Islet of Langerhans (tissue), 1 donor: ENCODE results near the gene TMEM171.

ENCODE experiments used
- FAIRE-seq: peaks from one replicate; lab custom pipeline; 2011; peaks lifted over from hg19 to GRCh38; lab: Jason Lieb, UNC

TMEM171 gene

DNA sequence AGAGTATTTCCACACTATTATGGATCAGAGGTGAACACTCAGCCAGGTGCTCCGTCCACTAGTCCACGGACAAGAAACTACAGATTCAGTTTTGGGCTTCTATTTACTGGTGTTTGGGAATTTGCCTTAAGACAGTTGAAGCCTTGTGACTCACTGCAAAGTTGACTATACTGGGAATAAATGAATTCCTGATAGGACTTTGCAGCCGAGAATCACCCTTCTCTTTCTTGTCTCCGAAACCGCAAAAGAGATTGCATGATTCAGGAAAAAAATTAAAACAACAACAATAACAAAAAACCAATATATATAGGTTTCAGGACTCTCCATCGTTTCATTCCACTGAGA lies 716 bp downstream of the TMEM171 start:
- no peak for FAIRE-seq

DNA sequence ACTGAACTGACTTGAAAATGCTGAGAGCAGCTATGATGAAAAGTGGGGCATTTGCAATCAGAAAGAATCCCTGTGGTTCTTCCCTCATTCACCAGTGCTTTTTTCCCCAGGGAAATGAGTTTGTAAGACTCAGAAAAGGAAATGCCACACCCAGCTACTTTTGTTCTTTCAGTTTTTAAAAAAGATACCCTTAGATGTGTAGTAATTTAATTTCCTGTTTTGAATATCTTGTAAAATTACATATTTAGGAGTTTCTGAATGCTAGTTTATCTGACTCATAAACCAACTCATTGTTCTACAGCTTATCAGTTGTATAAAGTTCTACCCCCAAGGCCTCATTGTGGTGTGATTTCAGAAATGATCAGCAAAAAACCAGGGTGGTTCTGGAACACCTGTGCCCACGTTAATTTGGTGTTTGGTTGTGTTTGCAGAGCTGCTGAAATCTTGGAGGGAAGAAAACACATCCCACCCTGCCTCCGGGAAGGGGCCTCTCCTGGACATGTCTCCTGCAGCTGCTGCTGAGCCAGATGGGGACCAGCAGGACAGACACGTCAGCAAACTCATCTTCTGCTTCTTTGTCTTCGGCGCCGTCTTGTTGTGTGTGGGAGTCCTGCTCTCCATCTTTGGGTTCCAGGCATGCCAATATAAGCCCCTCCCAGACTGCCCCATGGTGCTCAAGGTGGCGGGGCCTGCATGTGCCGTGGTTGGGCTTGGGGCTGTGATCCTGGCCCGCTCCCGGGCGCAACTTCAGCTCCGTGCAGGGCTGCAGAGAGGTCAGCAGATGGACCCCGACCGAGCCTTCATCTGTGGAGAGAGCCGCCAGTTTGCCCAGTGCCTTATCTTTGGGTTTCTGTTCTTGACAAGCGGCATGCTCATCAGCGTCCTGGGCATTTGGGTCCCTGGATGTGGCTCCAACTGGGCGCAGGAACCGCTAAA lies 2.8 kb downstream of the TMEM171 start:
- no peak for FAIRE-seq

DNA sequence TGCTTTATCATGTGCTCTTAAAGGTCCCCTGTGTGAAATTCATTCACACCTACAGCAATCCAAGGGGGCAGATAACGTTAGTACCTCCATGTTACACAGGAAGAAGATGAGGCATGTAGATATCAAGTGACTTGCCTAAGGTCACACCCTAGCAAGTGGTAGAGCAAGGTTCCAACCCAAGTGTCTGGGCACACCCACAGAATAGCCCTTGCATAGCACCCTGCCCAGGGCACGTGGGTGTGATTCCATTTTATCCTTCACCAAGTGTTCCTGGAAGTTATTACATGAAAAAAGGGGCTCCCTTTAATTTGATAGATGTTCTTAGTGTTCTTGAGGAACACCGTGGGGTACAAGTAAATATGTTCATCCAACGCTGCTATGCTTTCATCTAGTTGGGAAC lies 4.9 kb downstream of the TMEM171 start:
- FAIRE-seq, result no peak

DNA sequence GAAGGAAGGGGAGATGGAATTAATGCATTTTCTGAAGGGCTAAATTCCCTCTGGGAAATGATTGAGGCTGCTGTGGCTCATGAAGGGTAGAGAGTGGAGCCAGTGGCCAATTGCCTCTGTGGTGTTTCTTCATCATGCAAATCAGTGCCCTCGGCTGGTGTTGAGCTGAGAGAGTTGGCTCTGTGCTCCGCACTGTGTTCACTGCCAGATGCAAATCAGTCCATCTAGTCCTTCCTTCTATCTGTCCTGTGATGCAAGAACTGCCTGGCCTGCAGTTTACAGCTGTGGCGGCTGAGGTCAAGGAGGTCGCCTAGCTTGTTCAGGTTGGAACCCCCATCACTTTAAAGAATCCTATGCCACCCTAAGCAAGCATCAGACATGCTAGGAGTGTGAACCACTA lies 6.0 kb downstream of the TMEM171 start:
- FAIRE-seq, result no peak

DNA sequence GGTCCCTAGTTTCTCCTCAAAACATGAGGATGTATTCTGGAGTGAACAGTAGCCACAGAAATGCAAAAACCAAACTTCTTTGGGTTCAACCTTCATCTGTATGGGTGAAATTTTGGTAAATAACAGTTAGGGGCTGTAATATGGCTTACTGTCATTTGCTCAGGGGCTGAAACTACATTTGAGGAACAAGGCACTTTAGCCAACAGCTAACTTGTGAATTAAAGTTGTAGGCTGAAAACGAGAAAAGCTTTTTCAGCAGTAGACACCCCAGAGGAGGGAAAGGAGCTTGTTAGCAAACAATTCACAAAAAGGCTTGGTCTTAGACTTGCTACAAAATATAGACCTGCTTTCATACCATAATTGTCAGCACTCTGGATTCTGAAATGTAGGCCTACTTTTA lies 6.6 kb downstream of the TMEM171 start:
- no peak for FAIRE-seq

DNA sequence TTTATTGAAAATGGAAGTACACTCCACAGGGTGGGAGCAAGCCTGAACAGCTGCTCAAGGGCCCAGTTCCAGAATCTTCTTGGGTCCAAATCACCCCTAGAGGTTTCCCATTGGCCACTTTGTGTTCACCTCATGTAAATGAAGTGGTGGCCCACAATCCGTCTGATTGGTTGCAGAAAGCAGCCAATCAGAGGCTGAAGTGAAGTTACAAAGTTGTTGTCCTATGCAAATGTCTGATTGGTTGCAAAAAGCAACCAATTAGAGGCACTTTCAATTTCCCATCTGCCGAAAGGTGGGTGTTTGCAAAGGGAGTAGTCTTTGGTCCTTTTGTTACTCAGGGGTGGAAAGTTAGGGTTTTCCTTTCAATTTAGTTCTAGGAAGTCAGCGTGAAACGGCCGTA lies 8.8 kb downstream of the TMEM171 start:
- FAIRE-seq, result no peak

DNA sequence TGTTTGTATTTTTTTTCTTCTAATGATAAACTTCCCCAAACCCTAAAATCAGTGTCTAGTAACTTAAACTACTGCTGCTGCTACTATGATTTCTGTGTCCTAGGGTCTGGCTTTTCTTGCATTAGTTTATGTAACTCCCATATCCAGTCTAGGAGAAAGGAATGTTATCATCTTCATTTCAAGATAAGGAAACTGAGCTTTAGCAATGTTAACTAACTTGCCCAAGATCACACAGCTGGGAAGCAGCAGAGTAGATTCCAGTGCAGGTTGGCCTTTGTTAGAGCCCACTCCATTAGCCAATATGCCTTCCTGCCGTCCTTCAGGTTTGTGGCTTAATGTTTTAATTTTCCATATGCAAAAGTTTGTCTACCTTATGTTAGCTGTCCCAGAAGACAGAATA lies 10.4 kb downstream of the TMEM171 start:
- FAIRE-seq, result no peak

DNA sequence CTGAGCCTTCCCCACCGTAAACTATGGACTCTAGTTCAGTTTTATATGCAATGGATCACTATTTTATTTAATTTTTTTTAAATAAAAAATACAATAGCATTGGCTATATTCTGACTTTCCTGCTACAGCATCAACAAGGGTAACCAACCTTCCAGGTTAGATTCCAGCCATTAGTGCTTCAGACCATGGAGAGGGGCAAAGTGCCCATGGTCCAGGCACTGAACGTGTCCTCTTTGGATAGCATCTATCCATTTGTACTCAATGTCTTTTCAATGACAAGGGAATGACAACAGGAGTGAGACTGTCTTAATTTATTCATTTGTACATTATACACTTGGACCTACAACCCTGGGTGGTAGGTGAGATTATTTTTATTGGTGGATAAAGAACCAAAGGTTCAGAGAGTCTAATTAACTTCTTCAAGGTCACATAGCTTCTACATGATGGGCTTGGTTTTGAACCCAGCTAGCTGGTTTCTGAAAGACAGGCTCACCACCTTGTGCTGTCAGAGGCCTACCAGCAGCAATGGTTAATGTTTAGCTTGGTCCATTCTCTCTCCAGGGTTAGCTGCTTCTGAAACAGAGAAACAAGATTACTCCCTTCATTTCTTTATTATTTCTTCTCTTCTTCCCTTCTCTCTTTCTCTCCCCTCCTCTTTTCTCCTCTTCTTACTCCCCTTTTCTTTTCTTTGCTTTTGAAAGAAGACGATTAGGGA lies 11.5 kb downstream of the TMEM171 start:
- FAIRE-seq, result no peak

DNA sequence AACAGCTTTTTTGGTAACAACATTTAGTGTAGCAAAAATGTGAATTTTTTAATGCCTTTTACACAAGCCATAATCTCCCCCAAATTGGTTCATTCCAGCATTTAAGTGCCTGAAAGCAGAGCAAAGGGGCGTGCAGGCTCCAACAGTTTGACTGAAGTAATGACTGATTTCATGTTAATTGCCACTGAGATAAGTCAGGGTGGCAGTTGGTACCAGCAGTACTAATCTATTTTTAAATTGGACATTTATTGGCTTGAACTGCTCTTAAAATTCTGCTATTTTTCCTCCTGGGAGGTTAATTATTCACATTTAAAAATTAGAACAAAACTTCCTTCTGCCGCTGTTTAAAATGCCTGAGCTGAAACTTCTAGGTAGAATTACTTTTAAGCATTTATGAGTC lies 12.4 kb downstream of the TMEM171 start:
- FAIRE-seq, result no peak

DNA sequence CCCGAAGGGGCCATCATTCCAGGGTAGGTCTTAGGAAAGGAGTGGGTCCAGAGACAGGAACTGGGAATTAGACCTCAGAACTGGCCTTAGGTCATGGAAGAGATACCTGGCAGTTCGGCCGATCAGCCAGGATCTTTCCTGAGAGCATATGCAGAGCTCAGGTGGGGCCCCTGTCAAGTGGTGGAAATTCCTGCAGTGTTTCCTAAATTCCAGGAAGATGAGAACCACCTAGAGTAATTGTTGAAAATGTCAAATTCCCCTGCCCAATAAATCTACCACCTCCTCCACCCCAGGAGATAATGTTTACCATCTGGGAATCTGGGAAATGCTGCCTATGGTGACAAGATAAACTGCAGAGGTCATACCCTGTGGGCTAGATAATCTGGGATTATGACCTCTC lies 14.6 kb downstream of the TMEM171 start:
- FAIRE-seq, result no peak

DNA sequence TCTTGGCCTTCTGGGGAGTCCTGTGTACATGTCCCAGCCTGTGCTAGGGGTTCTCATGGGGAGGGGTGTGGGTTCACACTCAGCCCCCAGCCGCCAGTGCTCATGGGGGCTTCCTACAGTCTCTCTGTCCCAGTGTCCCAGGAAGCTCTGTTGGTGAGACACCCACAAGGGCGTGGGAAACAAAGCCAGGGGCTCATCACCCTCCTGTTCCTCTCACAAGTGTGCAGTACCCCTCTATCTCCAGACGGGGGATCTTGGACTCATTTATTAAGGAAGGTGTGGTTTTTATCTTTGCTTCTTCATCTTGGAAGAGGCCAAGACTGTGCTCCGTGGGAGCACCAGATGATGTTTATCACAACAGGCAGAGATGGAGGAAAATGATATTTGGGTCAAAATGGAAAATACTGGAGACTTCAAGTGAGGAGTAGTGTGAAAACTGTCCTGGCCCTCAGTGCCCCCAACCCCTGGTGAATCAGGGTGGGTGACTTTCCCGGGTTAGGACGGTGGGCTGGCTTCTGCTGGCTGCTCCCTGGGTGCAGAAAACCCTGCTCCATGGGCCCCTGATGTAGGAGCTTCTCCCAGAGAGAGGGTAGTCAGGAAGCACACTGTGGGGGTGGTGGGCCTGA lies 15.2 kb downstream of the TMEM171 start:
- FAIRE-seq, result no peak

DNA sequence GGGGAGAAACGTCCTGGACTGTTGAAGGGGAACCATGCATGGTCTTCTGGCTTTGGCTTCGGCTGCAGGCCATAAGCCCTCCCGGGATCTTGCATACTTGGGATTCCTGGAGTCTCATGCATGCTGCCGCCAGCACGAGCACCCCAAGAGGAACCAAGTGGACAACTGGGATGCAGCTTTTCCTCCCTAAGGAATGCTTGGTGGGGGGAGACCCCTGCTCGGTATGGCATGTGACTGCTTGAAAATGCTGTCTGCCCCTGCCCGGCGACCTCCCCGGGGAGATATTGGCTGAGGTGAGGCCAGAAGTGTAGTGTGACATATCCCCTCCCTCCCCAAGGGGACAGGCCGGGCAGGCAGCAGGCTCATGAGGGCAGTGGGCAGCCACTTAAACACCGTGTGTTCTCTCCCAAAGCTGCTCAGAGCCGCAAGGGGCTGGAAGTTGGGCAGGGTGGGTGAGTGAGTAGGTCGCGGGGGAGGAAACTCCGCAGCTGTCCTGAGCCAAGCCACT lies 15.7 kb downstream of the TMEM171 start:
- no peak for FAIRE-seq

DNA sequence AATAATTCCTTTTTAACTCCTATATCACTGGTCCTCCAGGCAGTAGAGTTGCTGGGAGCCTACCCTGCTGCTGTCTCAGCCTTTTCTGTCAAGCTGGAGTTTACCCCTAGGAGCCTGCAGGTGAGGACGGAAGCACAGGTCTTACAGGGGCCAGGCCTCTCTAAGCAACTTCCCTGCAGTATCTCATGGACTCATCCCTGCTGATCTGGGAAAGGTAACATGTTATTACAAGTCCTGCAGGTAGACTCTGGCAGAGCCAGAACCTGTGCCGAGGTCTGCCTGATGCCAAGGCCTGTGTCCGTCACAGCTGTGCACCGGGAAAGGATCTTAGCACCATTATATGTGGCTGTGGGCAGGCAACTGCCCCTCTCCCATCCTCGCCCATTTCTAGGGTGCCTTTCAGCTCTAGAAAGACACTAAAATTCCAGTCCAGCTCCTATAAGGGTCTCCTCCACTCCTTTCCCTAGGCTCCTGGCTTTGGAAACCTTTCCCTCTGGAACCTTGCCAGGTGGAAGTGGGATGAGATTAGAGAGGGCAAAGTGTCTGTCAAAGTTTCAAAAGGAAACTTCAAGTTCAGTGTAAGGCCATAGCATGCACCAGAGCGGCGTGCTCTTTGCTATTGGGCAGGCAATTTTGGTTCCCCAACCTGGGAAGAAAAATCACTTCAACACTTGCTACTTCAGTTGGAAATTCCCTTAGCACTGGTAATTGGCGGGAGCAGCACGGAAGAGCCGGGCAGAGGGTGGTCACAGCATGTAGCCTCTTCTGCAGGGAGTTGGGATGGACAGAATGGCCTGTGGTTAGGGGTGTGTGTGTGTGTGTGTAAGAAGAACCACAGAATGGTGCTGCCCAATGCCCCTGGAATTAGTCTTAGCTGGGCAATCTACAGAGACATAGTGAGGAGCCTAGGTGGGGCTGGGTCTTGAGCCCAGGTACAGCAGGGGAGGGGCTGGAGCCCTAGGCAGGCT lies 17.5 kb downstream of the TMEM171 start:
- FAIRE-seq, result no peak

DNA sequence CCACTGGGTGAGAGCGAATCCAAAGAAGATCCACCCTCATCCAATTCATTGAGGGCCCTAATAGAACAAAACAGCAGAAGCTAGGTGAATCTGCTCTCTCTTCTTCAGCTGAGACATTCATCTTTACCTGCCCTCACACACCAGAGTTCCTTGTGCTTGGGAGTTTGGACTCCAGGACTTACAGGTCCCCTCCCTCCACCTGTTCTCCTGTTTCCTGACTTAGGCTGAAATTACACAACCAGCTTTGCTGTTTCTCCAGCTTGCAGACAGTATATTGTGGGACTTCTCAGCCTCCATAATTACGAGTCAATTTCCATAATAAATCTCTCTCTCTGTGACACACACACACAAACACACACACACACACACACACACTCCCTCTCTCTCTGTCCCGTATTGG lies 19.1 kb downstream of the TMEM171 start:
- no peak for FAIRE-seq

DNA sequence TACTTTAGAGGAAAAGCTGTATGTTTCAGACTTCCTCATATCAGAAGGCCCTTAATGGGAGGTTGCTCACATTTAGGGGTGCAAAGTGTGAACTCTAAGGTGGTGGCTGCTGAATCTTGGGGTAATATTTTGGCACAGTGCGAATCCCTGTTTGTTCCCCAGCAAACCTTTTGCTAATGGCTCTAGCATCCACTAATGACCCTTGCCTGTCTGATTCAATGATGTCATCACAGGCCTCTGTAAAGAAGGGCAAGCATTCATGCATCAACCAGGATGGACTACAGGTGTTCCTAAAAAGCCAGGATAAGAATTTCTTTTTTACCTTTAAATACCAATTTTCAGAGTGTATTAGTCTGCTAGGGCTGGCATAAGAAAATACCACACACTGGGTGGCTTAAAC lies 20.4 kb downstream of the TMEM171 start:
- no peak for FAIRE-seq

DNA sequence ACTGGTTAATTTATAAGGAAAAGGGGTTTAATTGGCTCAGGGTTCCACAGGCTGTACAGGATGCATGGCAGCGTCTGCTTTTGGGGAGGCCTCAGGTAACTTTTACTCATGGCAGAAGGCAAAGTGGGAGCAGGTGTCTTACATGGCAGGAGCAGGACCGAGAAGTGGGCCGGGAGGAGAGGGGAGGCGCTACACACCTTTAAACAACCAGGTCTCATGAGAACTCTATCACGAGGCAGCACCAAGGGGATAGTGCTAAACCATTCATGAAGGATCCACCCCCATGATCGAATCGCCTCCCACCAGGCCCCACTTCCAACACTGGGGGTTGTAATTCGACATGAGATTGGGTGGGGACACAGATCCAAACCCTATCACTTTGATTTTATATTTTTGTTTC lies 21.7 kb downstream of the TMEM171 start:
- FAIRE-seq, result no peak

DNA sequence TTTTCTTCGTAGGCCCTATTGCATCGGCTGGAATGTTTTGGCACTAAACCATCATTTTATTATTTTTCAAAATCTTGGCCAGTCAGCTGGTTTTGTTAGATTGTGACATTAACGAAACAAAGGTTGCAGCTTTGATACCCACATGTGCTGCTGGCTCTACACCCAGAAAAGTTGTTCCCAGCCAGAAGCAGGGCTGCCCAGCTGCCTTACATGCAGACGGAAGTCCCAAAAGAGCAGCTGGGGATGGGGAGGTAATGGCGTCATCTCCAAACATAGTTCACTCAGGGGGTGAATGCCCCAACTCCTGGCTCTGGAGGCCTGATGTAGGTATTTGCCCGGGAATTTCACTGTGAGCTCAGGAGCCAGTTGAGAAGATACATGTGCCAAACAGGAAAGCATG lies 23.3 kb downstream of the TMEM171 start:
- FAIRE-seq, result no peak

DNA sequence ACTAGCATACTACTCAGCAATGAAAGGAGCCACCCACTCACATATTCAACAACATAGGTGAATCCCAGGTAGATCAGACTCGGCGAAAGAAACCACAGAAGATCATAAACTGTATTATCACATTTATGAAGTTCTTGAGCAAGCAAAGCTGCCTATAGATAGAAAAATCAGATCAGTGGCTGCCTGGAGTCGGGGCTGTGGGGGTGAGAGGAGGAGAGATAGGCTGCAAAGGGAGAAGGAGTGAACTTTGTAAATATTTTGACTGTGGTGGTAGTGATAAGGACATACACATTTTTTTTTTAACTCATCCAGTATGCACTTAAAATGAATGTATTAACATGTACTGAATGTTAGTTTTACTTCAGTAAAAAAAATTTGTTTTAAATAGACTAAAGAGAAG lies 29.2 kb downstream of the TMEM171 start:
- no peak for FAIRE-seq

DNA sequence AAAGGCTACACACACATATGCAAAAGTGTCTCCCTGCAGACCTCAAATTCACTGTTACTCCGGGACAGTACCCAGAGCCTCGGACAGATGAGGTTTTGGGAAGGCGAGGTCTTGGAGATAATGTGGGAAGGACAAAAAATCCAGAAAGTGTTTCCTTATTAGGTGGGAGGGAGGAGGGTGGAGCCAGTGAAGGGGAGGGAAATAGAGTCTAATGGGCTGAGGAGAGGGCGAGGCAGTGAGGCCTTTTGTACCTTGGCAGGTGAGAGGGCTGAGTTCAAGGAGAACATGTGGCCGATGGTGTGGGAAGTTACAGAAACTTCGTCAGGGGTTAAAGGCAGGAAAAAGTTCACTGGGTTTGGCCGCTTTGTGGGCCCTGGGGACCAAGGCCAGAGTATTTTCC lies 30.5 kb downstream of the TMEM171 start:
- no peak for FAIRE-seq

DNA sequence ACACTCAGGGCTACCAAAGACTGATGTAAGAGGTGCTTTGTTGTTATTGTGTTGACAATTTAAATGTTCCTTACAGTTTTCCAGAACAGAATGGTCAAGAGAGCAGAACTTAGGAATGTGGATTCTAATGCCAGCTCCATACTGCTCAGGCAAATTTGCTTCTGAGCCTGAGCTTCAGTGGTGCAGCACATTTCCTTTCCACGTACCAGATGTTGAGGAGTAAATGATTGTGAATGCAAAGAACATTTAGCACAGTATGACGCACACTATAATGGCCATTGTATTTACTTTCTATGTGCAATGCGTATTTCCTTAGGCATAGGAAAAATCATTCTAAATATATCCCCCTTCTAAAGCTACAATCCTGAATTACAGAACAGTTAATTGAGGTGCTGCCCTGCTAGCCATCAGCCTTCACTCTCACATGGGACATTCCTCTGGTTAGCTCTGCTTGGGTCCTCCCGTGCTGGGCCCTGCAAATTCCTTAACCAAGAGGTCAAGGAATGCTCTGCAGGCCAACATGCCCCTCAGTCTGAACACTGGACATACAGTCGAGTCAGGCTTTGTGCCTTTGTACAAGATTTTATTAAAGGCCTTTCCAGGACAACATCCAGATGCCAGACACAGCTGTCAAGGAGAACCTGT lies 31.5 kb downstream of the TMEM171 start:
- no peak for FAIRE-seq
